ENCODE results near the gene TMPRSS2.

- TF ChIP-seq CTCF (IDR thresholded peaks at IDR 0.05; ENCODE audit: borderline replicate concordance, extremely low read depth, low read length, poor library complexity, severe bottlenecking) (no peak), EZH2 (IDR thresholded peaks at IDR 0.05; ENCODE audit: borderline replicate concordance, low read depth, low read length, severe bottlenecking) (no peak)
Measured at GRCh38 chr21:41499920-41500319, 8.0 kb downstream of the TMPRSS2 start.

Measured in DND-41 (cell line).